ENCODE results near the gene NCR3LG1. TPM values are rescaled to one million over a fixed set of nuclear protein-coding genes. Genes with fewer than 3 reads are reported as not detected.

Gene NCR3LG1
- total and polyA plus RNA-seq, 2 of the 8 experiments (the other 6 are each of a cell fraction or from before 2014, with no cell fraction given), result 0.68 to 1.9 TPM

DNA sequence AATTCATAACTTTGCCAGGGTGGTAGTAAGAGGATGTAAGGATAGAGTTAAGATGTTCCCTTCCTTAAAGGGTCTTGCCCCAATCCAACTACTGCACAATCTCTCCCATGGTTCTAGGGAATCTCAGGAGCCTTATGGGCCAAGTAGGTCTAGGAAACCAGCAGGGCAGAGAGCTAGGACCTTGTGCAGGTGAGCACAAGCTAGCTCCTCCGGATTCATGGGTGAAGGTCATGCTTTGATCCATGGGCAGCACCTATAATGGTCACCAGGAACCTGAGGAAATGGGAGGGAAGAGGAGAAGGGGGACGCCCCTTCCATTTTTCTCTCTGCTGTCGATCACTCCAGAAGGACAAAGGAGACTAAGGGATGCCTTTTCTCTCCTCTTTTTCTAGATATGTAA is 20.0 kb downstream of the NCR3LG1 start (continued):
- TF ChIP-seq ASH2L (IDR thresholded peaks at IDR 0.05; ENCODE audit: low read length), result no peak
- no peak for TF ChIP-seq HDAC6 (IDR thresholded peaks at IDR 0.05; ENCODE audit: low read depth, low read length)
- TF ChIP-seq BRCA1 (IDR thresholded peaks at IDR 0.05; ENCODE audit: low read depth, low read length), result no peak

Data from H1 (cell line).